Mammary epithelial cell (primary cell): ENCODE results near the gene SMCR8.
"Not testable (repeated sequence)": the region's sequence is repeated elsewhere in the genome, so short reads cannot be mapped to it uniquely, and the experiment has no call there.

Source experiments
- CTCF ChIP-seq, 2 donors: IDR thresholded peaks in 1 of 2; conservative IDR thresholded peaks in 1 of 2; 2 replicates each; pipeline ENCODE4 v1.5.1; 2011 to 2012; ENCODE audit warnings: inconsistent platforms in 2 of 2, low read length in 2 of 2, mild to moderate bottlenecking in 2 of 2, control low read depth in 1 of 2, low read depth in 1 of 2; ENCODE audit not compliant: insufficient read depth in 1 of 2; ENCODE audit errors: extremely low read depth in 1 of 2
- EZH2 ChIP-seq: IDR thresholded peaks from 2 replicates; pipeline ENCODE4 v1.6.1; 2012; ENCODE audit warnings: low read length, inconsistent platforms, borderline replicate concordance

- not testable (repeated sequence) for TF ChIP-seq CTCF (conservative IDR thresholded peaks at IDR 0.05 in 1 of 2, IDR thresholded peaks at IDR 0.05 in 1 of 2; ENCODE audit: extremely low read depth in 1 of 2, insufficient read depth in 1 of 2, low read depth in 1 of 2, low read length in 2 of 2); EZH2
These were observed 58.1 kb downstream of the SMCR8 start for GRCh38 chr17:18373181-18373580.
